GM12865 (cell line): ENCODE results near the gene DGKZ.

Source experiments
- DNase-seq: peaks from one replicate; pipeline ENCODE4 v3.0.0; 2010; ENCODE audit warnings: low read depth
- H3K4me3 ChIP-seq: 2 replicates; pipeline ENCODE4 v1.5.1; 2011; ENCODE audit warnings: mild to moderate bottlenecking, low read depth, low read length, control low read depth
- TF ChIP-seq, protein P1 (sequence below): IDR thresholded peaks from 2 replicates; pipeline ENCODE4 v1.5.1; 2011; ENCODE audit warnings: low read length, control low read depth, low read depth, inconsistent platforms; ENCODE audit not compliant: insufficient read depth; ENCODE audit errors: missing control alignments

Gene DGKZ

DNA sequence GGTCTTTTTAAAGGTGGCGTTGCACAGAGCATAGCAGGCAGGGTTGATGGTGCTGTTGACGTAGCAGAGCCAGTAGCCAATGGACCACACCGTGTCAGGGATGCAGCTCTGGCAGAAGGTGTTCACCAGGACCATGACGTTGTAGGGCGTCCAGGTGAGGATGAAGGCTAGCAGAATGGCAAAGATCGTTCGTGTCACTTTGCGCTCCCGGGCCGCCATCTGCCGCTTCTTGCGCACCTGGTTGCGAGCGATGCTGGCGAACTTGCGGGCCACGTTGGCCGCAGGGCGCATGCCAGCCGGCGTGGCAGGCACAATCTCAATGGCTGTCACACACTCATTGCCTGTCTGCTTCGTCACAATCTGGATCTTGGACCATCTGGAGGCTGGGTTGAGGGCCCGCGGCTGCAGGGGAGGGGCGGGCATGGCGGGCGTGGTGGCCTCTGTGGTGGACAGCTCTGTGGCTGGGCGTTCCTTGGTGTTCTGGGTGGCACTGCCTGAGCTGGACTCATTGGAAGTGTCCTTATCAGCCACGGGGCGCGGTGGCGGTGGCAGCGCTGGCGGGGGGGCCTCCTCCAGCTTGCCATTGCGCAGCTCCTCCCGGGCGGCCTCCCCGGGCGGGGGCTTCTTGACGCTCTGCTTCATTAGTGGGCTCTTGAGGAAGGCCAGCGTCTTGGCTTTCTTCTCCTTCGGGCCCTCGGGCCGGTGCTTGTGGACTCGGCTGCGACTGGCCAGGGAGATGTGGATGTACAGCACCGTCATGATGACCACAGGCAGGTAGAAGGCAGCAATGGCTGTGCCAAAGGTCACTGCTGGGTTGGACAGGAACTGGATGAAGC lies 38.1 kb downstream of the DGKZ start:
- no peak for DNase-seq
- H3K4me3 ChIP-seq: no peak overlapping the region
- TF ChIP-seq, protein P1, sequence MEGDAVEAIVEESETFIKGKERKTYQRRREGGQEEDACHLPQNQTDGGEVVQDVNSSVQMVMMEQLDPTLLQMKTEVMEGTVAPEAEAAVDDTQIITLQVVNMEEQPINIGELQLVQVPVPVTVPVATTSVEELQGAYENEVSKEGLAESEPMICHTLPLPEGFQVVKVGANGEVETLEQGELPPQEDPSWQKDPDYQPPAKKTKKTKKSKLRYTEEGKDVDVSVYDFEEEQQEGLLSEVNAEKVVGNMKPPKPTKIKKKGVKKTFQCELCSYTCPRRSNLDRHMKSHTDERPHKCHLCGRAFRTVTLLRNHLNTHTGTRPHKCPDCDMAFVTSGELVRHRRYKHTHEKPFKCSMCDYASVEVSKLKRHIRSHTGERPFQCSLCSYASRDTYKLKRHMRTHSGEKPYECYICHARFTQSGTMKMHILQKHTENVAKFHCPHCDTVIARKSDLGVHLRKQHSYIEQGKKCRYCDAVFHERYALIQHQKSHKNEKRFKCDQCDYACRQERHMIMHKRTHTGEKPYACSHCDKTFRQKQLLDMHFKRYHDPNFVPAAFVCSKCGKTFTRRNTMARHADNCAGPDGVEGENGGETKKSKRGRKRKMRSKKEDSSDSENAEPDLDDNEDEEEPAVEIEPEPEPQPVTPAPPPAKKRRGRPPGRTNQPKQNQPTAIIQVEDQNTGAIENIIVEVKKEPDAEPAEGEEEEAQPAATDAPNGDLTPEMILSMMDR: no peak

DNA sequence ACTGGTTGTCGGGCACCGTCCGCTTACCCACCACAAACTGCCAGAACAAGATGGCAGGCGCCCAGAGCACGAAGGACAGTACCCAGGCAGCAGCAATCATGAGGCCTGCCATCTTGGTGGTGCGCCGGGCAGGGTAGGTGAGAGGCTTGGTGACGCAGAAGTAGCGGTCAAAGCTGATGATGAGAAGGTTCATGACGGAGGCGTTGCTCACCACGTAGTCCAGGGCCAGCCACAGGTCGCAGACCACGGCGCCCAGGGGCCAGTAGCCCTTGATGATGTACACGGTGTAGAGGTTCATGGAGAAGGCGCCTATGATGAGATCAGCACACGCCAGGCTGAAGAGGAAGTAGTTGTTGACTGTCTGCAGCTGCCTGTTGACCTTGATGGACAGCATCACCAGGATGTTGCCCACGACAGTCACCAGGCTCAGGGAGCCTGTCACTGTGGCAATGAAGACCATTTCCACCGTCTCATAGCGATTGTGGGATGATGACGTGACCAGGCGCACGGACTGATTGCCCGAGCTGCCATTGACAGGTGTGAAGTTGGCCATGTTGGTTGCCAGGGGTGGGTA lies 38.8 kb downstream of the DGKZ start:
- TF ChIP-seq, protein P1: no peak
- no peak for DNase-seq
- no peak overlapping the region for H3K4me3 ChIP-seq

DNA sequence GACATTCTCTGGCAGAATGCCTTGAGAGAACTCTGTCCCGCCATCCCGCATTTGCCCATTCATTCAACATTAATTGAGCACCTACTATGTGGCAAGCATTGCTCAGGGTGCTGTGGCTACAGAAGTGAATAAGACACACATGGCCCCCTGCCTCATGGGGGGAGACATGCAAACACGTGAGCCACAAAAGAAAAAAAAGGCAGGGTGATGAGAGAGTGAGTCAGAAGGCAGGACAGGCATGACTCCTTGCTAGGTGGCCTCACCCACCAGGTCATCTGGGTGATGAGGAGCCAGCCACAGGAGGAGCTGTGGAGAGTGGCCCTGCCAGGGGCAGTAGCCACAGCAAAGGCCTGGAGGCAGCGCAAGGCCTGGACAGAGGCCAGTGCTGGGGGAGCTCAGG lies 39.4 kb downstream of the DGKZ start:
- TF ChIP-seq, protein P1: no peak
- no peak overlapping the region for H3K4me3 ChIP-seq
- no peak for DNase-seq

DNA sequence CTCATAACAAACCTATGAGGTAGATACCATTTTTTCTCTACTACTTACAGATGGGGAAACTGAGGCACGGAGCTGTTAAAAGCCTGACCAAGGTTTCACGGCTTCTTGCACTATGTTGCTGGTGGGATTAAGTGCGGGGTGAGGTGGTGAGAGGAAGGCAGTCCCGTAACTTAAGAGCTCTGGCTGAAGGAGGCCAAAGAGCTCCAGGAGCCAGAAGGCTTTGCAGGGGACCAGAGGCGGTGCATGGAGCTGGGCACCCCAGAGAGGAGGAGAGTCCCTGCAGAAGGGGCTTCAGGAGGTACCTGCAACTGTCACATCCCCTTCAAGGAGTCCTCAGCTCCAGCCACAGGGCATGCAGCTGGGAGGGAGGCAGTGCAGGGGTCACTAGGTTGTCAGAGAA lies 40.2 kb downstream of the DGKZ start:
- DNase-seq: no peak
- no peak overlapping the region for H3K4me3 ChIP-seq
- TF ChIP-seq, protein P1: no peak

DNA sequence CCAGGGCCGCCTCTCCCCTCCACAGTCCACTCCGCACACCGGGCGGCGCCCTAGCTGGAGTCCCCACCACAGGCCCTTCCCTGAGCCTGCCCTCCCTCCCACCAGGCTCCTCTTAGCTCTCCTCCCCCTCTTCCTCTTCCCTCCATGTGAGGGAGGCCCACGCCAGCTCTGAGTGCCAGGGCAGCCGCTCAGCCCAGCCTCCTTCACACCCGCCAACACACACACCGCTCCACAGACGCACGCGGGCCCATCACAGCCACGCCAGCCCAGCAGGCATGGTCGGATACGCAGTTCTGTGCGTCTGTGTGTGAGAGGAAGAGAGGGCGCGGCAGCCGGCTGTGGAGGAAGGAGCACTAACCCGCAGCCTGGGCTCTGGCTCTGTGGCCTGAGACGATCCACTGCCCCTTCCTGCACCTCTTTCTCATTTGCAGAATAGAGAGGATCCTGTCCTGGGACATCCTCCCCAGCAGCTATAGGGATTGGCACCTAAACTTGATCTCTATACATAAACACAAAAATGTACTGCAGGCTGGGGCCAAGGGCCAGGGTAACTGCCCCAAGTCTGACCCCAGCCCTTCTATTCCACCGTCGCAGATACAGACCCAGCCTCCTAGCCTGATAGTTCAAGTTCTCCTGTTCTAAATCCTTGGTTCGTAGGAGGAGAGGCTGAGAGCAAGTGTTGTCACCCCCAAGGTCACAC lies 40.8 kb downstream of the DGKZ start:
- H3K4me3 ChIP-seq: no peak overlapping the region
- DNase-seq: no peak
- TF ChIP-seq, protein P1: no peak

DNA sequence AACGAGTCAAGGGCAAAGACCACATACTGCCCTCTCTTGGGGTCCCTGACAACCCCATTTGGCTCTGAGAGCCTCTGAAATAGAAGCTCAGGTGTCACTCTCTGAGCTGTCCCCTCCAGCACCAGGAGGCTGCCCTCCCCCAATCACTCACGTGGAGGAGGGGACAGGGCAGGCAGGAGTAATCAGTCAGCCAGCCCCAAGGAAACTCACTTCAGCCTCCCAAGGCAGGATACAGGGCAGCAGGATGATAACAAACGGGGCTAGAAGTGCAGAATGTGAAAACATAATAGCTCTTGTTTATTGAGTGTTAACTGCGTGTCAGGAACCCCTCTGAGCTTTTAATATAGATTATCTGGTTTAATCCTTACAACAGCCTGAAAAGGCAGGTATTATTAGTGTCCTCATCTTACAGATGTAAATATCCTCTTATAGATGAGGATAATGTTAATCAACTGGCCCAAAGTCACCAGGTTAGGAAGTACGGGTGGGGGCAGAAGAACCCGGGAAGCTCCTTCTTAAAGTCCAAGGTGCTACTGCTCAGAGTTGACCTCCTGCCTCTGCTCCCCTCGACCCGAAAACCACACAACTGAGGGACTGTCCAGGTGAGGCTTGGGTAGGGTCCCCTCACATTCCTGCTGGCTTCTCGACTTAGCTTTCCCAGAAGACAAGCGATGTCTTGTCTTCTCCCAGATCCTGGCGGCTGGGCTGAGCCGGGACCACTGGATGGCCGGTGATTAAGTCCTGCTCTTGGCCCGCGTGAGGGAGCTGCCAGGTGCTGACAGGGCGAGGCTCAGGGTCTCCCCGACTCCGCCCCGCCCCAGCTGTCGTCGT lies 41.6 kb downstream of the DGKZ start:
- H3K4me3 ChIP-seq: no peak overlapping the region
- DNase-seq: no peak
- TF ChIP-seq, protein P1: no peak
